Measurements from ENCODE around the gene RBM10. TPM values are rescaled to one million over a fixed set of nuclear protein-coding genes. Genes with fewer than 3 reads are reported as not detected.

RBM10 gene
- total and polyA plus RNA-seq, 2 of the 13 experiments (the other 11 are each of a cell fraction or from before 2014, with no cell fraction given), result 15.9 to 43.1 TPM

DNA sequence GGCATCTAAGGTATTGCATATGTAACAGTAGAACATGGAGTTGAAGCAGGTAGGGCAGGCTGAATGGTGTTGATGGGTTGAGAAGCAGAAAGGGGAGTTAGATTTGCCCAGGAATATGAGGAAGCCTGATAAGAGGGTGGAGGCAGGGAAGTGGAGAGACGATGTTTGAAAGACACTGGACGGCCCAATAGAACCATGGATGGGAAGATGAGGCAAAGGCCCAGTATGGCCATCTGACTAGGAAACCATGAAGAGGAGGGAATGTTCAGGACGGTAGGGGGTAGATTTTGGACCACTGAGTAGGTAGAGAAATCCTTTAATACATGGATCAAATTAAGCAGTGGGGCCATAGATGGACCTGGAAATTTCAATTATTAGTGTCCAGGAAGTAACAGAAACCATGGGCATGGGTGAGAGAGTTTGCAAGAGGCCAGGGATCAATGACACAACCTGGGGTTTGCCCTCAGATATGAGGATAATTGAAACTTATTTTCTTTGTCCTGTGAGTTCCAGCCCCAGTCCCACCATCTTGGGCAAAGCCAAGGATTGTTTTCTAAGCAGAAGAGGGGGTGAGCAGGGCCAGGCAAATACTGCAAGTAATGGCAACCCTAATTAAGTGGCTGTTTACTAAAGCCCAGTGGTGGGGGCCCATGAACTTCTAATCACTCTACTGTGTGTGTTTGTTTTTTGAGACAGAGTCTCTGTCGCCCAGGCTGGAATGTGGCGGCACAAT lies 85.3 kb downstream of the RBM10 start:
- ChIA-PET POLR2A (interaction anchor here (3.5 kb wide), 1 partner anchor 11 kb away, joined by 69 read pairs; the partner anchor contains the start of gene CDK16), CTCF (ENCODE audit: low intra/inter-chr PET ratio, low total read pairs) (no interaction called here)
- Histone ChIP-seq H4K20me1 (ENCODE audit: insufficient read depth, low read length) (no peaks in the 10 kb centered on the region), H3K36me3 (replicated peaks in 1 of 2; ENCODE audit: control insufficient read depth in 1 of 2, insufficient read depth in 2 of 2, low read length in 2 of 2) (peaks cover 3 to 17% of the 10 kb centered on the region in 2 experiments; a peak in 4 of 5 replicates), H2AFZ (ENCODE audit: low read length) (no peak overlapping the region), H3K79me2 (ENCODE audit: insufficient read depth, low read length) (peaks cover 17% of the 10 kb centered on the region), H3K4me3 (replicated peaks in 1 of 3; ENCODE audit: insufficient read depth in 1 of 3, low read depth in 2 of 3, low read length in 3 of 3) (no peak overlapping the region), H3K4me1 (ENCODE audit: insufficient read depth, low read length) (peaks cover 17% of the 10 kb centered on the region), H3K27me3 (ENCODE audit: control insufficient read depth in 1 of 2, insufficient read depth in 2 of 2, low read length in 2 of 2) (no peaks in the 10 kb centered on the region; a peak in 1 of 5 replicates), H3K27ac (ENCODE audit: extremely low read length, insufficient read depth, low read length) (no peak overlapping the region), H3K9me3 (ENCODE audit: low read length) (no peaks in the 10 kb centered on the region), H3K4me2 (ENCODE audit: low read depth, low read length) (no peak overlapping the region), H3K9ac (ENCODE audit: insufficient read depth, low read depth, low read length) (no peak overlapping the region)
- intact Hi-C loops (cut with micrococcal nuclease; ENCODE audit: unreplicated experiment), result loop anchor here (10.0 kb wide), 1 partner anchor 84 kb away; no protein-coding TSS in a partner anchor
- TF ChIP-seq POLR2G (IDR thresholded peaks at IDR 0.05; ENCODE audit: low read depth, low read length) (peak; percentile 38; the same call in 1 of the 2 replicates), ZNF496 (CRISPR knock-in tag; IDR thresholded peaks at IDR 0.05; ENCODE audit: insufficient replicate concordance) (no peak), POLR2AphosphoS5 (IDR thresholded peaks at IDR 0.05; ENCODE audit: low read depth, low read length) (peak; percentile 20; the same call in 1 of the 2 replicates)
- WGBS (ENCODE audit: low lambda C conversion rate), result 93% methylated on average over 5 of the region's 5 CpGs
- DNase-seq (ENCODE audit: low spot score), result no peak
- FAIRE-seq, result no peak
- no TSS peak for BruUV-seq (replicated peaks)
- ATAC-seq, result no peak
- in situ Hi-C loops (cut with HindIII; ENCODE audit: extremely low pct_ligation_motif_present, low pct_unique_long_range_greater_than_20kb), result no loop called here

DNA sequence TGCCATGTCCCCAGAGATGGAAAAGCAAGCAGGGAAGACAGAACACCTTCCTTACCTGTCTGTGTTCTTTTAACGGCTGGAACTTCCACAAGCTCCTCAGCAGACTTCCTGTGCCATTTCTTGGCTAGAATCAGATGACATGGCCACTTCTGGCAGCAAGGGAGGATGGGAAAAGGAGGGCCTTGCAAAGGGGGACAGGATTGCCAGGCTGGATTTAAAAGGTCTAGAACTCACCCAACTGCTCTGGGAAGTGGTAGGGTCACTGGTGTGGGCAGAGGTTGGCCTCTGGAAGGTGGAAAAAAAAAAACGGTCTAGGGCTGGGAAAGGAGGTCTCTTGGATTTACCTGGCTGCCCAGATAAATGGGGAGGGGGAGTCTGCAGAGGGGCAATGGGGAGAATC lies 86.1 kb downstream of the RBM10 start:
- in situ Hi-C loops (cut with HindIII; ENCODE audit: extremely low pct_ligation_motif_present, low pct_unique_long_range_greater_than_20kb), result no loop called here
- Histone ChIP-seq H3K9me3 (ENCODE audit: low read length) (no peaks in the 10 kb centered on the region), H3K79me2 (ENCODE audit: insufficient read depth, low read length) (peaks cover 24% of the 10 kb centered on the region), H3K4me1 (ENCODE audit: insufficient read depth, low read length) (peaks cover 25% of the 10 kb centered on the region), H4K20me1 (ENCODE audit: insufficient read depth, low read length) (no peaks in the 10 kb centered on the region), H3K4me3 (replicated peaks in 1 of 3; ENCODE audit: insufficient read depth in 1 of 3, low read depth in 2 of 3, low read length in 3 of 3) (no peak overlapping the region), H3K9ac (ENCODE audit: insufficient read depth, low read depth, low read length) (no peak overlapping the region), H3K27me3 (ENCODE audit: control insufficient read depth in 1 of 2, insufficient read depth in 2 of 2, low read length in 2 of 2) (no peaks in the 10 kb centered on the region; a peak in 1 of 5 replicates), H3K4me2 (ENCODE audit: low read depth, low read length) (no peak overlapping the region), H3K27ac (ENCODE audit: extremely low read length, insufficient read depth, low read length) (no peak overlapping the region), H3K36me3 (replicated peaks in 1 of 2; ENCODE audit: control insufficient read depth in 1 of 2, insufficient read depth in 2 of 2, low read length in 2 of 2) (peaks cover 0 to 10% of the 10 kb centered on the region in 2 experiments; a peak in 3 of 5 replicates), H2AFZ (ENCODE audit: low read length) (no peak overlapping the region)
- no peak for ATAC-seq
- no TSS peak for BruUV-seq (replicated peaks)
- WGBS (ENCODE audit: low lambda C conversion rate), result 100% methylated on average over 2 of the region's 2 CpGs
- ChIA-PET CTCF (ENCODE audit: low intra/inter-chr PET ratio, low total read pairs) (no interaction called here), POLR2A (interaction anchor here (3.5 kb wide), 1 partner anchor 12 kb away, joined by 69 read pairs; the partner anchor contains the start of gene CDK16)
- intact Hi-C loops (cut with micrococcal nuclease; ENCODE audit: unreplicated experiment), result loop anchor here (10.0 kb wide), 1 partner anchor 84 kb away; no protein-coding TSS in a partner anchor
- DNase-seq (ENCODE audit: low spot score), result no peak
- FAIRE-seq, result no peak
- TF ChIP-seq ARID3A (IDR thresholded peaks at IDR 0.05; ENCODE audit: low read depth, low read length), result no peak
- TF ChIP-seq ZNF275 (CRISPR knock-in tag; IDR thresholded peaks at IDR 0.05; ENCODE audit: borderline replicate concordance), result no peak
- TF ChIP-seq ZNF557 (CRISPR knock-in tag; IDR thresholded peaks at IDR 0.05), result no peak
- no peak for TF ChIP-seq ZNF143 (CRISPR knock-in tag; IDR thresholded peaks at IDR 0.05)
- TF ChIP-seq, protein P1, sequence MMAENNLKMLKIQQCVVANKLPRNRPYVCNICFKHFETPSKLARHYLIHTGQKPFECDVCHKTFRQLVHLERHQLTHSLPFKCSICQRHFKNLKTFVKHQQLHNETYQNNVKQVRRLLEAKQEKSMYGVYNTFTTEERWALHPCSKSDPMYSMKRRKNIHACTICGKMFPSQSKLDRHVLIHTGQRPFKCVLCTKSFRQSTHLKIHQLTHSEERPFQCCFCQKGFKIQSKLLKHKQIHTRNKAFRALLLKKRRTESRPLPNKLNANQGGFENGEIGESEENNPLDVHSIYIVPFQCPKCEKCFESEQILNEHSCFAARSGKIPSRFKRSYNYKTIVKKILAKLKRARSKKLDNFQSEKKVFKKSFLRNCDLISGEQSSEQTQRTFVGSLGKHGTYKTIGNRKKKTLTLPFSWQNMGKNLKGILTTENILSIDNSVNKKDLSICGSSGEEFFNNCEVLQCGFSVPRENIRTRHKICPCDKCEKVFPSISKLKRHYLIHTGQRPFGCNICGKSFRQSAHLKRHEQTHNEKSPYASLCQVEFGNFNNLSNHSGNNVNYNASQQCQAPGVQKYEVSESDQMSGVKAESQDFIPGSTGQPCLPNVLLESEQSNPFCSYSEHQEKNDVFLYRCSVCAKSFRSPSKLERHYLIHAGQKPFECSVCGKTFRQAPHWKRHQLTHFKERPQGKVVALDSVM (CRISPR knock-in tag; IDR thresholded peaks at IDR 0.05), result no peak
- TF ChIP-seq ZNF773 (CRISPR knock-in tag; IDR thresholded peaks at IDR 0.05; ENCODE audit: borderline replicate concordance), result no peak
- TF ChIP-seq ZNF432 (CRISPR knock-in tag; IDR thresholded peaks at IDR 0.05; ENCODE audit: borderline replicate concordance), result no peak
- TF ChIP-seq, protein P2, sequence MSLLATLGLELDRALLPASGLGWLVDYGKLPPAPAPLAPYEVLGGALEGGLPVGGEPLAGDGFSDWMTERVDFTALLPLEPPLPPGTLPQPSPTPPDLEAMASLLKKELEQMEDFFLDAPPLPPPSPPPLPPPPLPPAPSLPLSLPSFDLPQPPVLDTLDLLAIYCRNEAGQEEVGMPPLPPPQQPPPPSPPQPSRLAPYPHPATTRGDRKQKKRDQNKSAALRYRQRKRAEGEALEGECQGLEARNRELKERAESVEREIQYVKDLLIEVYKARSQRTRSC (CRISPR knock-in tag; IDR thresholded peaks at IDR 0.05; ENCODE audit: low read depth), result no peak

All from HepG2 (cell line).